Immature natural killer cell (primary cell): ENCODE measurements around the gene CCHCR1. TPM values are rescaled to one million over a fixed set of nuclear protein-coding genes. Genes with fewer than 3 reads are reported as not detected.

Experiments
- DNase-seq, 3 donors: peaks; one replicate each; pipeline ENCODE4 v3.0.0; 2022; ENCODE audit warnings: mixed read lengths in 1 of 3
- H3K27ac Mint-ChIP-seq, 6 donors: one replicate each; pipeline ENCODE4 v1.8.0; 2020; ENCODE audit warnings: mixed read lengths in 6 of 6, mild to moderate bottlenecking in 5 of 6, inconsistent platforms in 4 of 6, moderate library complexity in 3 of 6
- H3K27me3 Mint-ChIP-seq, 3 donors: one replicate each; pipeline ENCODE4 v1.8.0; 2020 to 2021; ENCODE audit warnings: low read depth in 3 of 3, mild to moderate bottlenecking in 3 of 3, mixed read lengths in 3 of 3, moderate library complexity in 3 of 3, inconsistent platforms in 1 of 3
- H3K36me3 Mint-ChIP-seq, 3 donors: one replicate each; pipeline ENCODE4 v1.8.0; 2020; ENCODE audit warnings: mixed read lengths in 3 of 3, inconsistent platforms in 2 of 3, mild to moderate bottlenecking in 2 of 3
- H3K4me1 Mint-ChIP-seq, 2 donors: one replicate each; pipeline ENCODE4 v1.8.0; 2020; ENCODE audit warnings: inconsistent platforms in 2 of 2, mild to moderate bottlenecking in 2 of 2, mixed read lengths in 2 of 2, moderate library complexity in 1 of 2
- H3K4me3 Mint-ChIP-seq, 5 donors: one replicate each; pipeline ENCODE4 v1.8.0; 2020; ENCODE audit warnings: mild to moderate bottlenecking in 5 of 5, mixed read lengths in 5 of 5, inconsistent platforms in 3 of 5, moderate library complexity in 3 of 5
- H3K9me3 Mint-ChIP-seq, 6 donors: one replicate each; pipeline ENCODE4 v1.8.0; 2020; ENCODE audit warnings: mild to moderate bottlenecking in 6 of 6, mixed read lengths in 6 of 6, inconsistent platforms in 4 of 6, moderate library complexity in 3 of 6
- polyA plus RNA-seq, 3 donors: library from polyadenylated mRNA; unstranded; fragments of 300-500 nt; fragmentation: Illumina TruSeq; gene quantifications; one replicate each; pipeline ENCODE4 v1.2.3, GENCODE V29; 2021

Gene CCHCR1
- polyA plus RNA-seq, 3 donors from 2014 or later, result 0.42 to 6.1 (median 4.8) TPM

DNA sequence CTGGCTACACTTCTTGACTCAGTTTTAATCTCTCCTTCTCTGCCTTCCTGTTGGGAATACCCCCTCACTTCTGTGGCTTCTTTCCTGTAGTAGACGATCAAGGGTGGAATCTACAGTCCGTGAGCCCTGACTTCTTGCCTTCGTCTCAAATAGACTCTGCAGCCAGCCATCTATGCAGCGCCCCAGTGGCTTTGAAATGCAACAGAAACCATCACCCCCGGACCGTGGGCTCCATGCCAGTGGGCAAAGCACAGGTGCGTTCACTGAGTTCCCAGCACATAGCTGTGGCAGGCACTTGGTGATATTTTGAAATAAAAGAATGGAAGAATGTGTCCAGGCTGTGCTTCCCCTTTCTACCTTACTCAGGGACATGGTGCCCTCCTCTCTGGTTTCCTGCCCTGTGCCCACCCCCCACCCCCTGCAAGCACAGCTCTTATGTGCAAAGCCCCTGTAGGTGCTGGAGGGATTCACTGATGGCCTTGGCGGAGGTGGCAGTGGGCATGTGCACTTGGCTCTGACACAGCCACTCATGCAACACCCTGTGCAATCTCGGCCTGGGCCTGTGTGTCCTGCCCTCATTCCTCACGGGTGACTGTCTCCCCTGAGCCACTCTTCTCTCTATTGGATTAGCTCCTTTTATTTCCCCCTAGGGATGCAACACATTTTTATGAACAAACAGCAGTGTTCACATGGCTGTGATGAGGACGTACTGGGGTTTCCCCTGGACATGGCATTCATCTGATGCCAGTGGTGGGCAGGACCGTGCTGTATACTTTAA, 31.8 kb downstream of the CCHCR1 start:
- Mint-ChIP-seq H3K4me1 (no peaks in the 10 kb centered on the region), H3K4me3 (no peak overlapping the region), H3K36me3 (no peaks in the 10 kb centered on the region), H3K27ac (no peak overlapping the region), H3K9me3 (no peaks in the 10 kb centered on the region), H3K27me3 (peaks cover 5 to 10% (median 8%) of the 10 kb centered on the region in 3 donors)
- DNase-seq, result no peak

DNA sequence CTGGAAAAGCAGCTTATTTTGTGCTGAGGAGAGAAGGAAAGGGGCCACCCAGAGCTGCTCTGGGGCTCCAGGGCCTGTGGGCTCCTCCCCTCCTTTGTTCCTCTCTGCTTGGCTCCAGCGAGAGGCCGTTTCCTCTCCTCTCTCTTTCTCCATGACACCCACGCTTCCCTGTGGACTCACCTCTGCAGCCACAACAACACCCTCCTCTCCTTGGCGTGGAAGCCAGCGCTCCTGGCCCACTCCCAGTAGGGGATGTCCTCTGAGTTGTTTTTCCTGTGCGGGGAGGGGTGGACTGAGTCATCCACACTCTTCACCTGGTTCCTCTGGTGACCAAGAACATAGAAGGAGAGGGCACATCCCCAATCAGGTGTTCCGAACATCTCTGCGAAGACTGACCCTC, 32.4 kb downstream of the CCHCR1 start:
- H3K27ac Mint-ChIP-seq, result no peak overlapping the region
- no peak overlapping the region for H3K4me3 Mint-ChIP-seq
- H3K4me1 Mint-ChIP-seq, result no peaks in the 10 kb centered on the region
- peaks cover 5 to 10% (median 8%) of the 10 kb centered on the region in 3 donors for H3K27me3 Mint-ChIP-seq
- no peaks in the 10 kb centered on the region for H3K36me3 Mint-ChIP-seq
- no peaks in the 10 kb centered on the region for H3K9me3 Mint-ChIP-seq
- DNase-seq, result no peak

DNA sequence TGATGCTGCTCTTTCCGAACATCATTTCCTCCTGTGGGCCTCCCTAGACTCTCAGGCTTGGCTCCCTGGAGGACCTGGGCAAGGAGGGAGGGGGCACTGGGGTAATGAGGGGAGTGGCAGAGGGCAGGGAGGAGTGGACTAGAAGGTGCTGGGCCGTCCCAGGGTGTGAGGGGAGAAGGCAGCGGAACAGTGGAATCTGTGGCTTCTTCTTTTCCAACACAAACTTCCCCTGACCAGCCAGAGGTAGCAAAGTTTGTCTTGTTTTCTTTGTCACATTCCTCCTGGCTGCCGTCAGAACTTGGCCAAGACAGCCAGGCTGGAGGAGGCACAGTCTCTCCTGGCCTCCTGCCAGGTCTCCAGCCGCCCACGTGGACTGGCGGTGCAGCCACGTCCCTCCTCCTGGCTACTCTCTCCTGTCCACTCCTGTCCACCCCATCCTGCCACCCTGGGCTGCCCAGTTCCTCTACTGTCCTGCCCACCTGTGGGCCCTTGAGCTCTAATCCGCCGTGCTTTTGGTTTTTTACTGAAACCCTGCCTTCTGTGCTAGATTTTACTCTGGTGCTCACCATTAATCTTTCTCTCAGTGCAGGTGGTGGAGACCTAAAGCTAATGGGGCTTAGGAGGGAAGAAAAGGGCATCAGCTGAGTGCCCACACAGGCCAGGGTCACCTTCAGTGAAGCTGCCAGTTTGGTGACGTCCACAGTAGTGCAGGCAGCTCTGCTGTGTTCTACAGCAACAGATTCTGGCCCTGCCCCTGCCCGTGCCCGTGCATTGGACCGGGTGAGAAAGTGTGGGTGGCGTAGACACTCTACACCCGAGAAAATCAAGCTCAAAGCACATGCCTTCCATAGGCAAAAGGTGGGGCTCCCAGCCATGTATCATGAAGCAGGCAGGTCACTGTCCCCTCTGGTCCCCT, 34.6 kb downstream of the CCHCR1 start:
- no peaks in the 10 kb centered on the region for H3K36me3 Mint-ChIP-seq
- H3K9me3 Mint-ChIP-seq, result no peaks in the 10 kb centered on the region
- no peaks in the 10 kb centered on the region for H3K4me1 Mint-ChIP-seq
- no peak overlapping the region for H3K27ac Mint-ChIP-seq
- H3K27me3 Mint-ChIP-seq, result peaks cover 1 to 18% (median 9%) of the 10 kb centered on the region in 3 donors
- DNase-seq, result no peak
- no peak overlapping the region for H3K4me3 Mint-ChIP-seq

DNA sequence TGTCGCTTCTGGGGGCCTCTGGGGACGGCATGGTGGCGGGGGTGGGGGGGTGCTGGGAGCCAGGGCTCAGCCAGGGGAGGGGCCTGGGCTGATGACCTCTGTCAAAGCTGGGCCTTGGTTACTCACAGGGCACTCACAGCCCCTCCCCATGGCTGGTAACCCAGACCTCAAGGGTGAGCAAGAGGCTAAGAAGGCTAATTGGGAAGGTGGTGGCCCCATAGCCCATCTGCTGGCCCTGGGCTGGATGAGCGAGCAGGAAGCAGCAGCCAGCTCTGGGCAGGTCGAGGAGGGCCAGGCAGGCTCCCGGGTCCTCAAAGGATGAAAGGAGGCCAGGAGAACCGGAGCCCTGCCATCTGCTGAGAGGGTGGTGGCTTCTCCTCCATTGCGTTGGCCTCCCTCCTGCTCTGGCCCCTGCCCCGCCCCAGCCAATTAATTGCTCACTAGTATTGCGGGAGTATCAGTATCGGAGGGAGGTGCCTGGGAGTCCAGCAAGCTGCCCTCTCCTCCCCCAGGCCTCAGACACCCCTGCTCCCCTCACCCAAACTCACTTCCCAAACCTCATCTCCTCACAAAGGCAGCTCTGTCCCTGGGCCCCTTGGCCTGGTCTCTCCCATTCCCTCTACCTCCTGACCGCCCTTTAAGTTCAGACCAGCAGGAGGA, 36.3 kb downstream of the CCHCR1 start:
- no peaks in the 10 kb centered on the region for H3K36me3 Mint-ChIP-seq
- no peak overlapping the region for H3K4me3 Mint-ChIP-seq
- H3K9me3 Mint-ChIP-seq, result no peaks in the 10 kb centered on the region
- DNase-seq, result no peak
- peaks cover 0 to 23% (median 7%) of the 10 kb centered on the region in 3 donors for H3K27me3 Mint-ChIP-seq
- no peak overlapping the region for H3K27ac Mint-ChIP-seq
- H3K4me1 Mint-ChIP-seq, result no peaks in the 10 kb centered on the region

DNA sequence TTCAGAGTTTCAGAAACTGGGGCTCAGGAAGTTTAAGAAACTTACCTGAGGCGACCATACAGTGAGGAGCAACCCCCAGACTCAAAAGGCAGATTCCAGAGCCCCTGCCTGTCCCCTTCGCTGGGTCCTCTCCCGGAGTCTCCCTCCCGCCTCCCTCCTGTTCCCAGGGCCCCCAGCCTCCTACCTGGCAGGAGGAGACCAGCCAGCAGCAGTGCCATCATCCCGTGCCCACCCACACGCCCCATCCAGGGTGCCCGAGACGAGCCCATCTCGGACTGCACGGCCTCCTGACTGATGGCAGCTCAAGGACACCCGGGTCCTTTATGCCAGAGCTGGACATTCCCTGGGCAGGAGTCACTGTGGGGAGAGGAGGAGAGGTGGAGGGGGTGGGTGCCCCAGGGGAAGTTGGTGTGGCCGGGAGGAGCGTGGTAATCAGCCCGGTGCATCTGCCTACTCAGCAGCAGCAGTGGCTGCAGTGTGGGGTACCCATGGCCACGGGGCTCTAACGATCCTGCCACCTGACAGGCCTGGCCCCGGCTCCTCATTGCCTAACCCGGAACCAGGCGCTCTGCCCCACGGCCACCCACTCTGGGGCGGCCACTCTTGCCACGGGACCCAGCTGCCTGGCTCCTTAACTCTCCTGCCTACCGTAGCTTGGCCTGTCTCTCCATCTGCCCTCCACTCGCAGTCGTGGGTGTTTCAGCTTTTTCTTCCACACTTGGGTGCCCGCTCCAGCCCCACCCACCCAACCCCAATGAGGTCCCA, 37.3 kb downstream of the CCHCR1 start, which contains the start of gene CDSN:
CDSN (minus strand) TSS at position 296 of the 765 bp plus-strand sequence; CDS start at position 269, 27 bp downstream.
- Mint-ChIP-seq H3K4me1 (no peaks in the 10 kb centered on the region), H3K27me3 (peaks cover 0 to 31% (median 5%) of the 10 kb centered on the region in 3 donors), H3K4me3 (no peak within 1 kb of the TSS), H3K27ac (no peak within 1 kb of the TSS), H3K36me3 (no peaks in the 10 kb centered on the region), H3K9me3 (no peaks in the 10 kb centered on the region)
- DNase-seq, result no peak

DNA sequence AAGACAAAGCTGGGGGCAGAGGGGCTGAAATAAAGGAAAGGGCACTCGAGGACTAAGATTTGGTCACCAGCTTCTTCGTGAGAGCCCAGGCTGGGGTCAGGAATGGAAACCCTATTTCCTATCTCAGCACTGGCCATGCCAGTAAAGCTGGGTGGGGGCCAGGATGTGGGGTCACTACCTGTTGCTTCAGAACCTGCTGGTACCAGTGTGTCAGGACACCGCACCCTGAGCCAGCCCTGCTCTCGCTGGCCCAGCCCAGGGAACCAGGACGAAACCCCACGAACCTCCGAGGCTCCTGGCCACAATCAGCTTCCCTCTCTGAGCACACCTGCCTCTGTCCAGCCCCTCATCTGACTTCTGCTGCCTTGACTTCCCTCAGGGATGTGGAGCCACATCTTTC, 39.4 kb downstream of the CCHCR1 start:
- Mint-ChIP-seq H3K36me3 (no peaks in the 10 kb centered on the region), H3K4me1 (no peaks in the 10 kb centered on the region), H3K4me3 (no peak overlapping the region), H3K9me3 (no peaks in the 10 kb centered on the region), H3K27ac (no peak overlapping the region), H3K27me3 (peaks cover 2 to 35% (median 5%) of the 10 kb centered on the region in 3 donors)
- no peak for DNase-seq

DNA sequence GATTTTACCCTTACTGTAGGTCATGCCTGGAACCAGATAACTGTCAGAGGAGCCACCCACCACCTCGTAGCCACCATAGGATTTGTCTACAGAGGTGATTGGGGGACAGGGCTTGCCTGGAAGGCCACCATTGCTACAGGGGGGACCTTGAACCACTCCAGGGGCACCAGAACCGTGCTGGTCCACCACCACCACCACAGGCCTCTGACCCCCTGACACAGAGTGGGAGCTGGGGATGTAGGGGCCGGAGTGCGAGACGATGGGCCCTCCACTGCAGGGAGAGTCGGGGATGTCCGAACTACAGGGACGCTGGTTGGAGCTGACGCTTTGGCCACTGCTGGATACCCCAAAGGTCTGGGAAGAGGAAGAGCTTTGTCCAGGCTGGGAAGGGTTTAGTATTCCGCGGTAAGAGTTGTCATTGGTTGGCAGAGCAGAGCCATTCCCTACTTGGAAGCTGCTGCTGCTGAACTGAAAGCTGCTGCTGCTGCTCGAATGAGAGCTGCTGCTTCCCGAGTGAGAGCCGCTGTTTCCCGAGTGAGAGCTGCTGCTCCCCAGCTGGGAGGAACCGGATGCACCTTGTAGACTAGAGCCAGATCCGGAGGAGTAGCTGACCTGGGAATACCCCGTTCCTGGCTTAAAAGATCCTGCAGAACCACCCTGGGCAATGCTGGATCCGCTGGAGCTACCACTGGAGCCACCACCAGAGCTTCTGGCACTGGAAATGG, 40.8 kb downstream of the CCHCR1 start:
- Mint-ChIP-seq H3K27ac (no peak overlapping the region), H3K4me1 (no peaks in the 10 kb centered on the region), H3K27me3 (peaks cover 2 to 30% (median 3%) of the 10 kb centered on the region in 3 donors), H3K36me3 (no peaks in the 10 kb centered on the region), H3K4me3 (no peak overlapping the region), H3K9me3 (no peaks in the 10 kb centered on the region)
- no peak for DNase-seq

DNA sequence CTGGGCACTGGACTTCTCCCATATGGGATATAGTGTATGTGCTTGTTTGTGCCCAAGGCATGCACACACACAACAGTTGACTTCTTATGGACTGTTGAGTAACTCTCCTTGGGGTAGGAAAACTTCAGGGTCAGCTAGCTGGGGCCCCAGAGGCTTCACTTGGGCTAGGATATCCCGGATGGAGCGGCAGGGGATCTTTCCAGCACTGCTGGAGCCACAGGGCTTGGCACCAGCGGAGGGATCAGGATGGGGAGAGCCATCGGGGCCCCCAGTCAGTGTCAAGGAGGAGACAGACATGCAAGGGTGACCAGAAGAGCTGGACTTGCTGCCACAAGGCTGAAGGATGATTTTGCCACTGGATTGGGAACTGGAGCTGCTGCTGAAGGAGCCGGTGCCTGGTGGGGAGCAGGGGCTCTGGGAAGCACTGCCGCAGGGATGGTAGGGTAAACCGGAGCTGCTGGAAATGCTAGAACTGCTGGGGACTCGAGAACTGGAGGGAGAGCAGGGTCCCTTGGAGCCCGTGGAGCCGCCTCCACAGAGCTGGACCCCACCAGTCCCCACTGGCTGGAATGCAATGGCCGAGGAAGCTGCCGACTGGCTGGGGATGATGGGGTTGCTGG, 41.6 kb downstream of the CCHCR1 start:
- no peaks in the 10 kb centered on the region for H3K9me3 Mint-ChIP-seq
- H3K27ac Mint-ChIP-seq, result no peak overlapping the region

DNA sequence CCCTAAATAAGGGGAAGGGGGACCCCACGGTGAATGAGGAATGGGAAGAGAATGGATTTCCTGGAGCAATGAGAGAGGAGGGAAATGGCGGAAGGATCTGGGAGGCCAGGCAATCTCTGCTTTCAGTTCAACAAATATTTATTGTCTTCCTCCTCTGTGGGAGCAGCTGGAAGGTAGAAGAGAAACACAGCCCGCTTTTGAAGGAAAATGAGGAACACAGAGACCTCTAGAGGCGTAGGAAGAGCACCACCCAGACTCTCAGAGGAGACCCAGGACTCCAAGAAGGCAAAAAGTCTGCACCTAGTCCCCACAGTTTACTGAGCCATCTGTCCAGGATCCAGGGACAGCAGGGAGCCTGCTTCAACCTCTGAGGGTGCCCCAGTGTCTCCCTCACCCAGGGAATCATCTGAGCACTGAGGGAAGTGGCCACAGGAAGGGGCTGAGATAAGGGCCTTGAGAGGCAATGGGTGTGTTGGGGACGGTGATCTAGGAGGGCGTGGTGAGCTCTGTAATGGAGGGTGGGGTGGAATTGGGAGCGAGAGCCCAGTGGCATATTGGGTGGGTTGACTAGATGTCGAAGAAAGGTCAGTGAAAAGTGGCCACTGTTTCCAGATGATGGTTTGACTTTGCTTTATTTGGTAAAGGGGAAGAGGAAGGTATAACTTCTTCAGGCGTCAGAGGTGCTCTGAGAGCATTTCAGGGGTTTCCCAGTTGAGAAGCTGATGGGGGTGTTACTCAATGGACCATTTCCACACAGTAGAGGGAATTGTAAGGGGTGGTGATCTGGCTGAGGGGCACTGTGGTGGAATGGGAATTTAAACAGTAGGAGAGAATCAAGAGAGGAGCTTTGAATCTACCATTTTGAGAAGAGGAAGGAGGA, 42.4 kb downstream of the CCHCR1 start:
- DNase-seq, result no peak
- H3K27me3 Mint-ChIP-seq, result peaks cover 3 to 34% (median 4%) of the 10 kb centered on the region in 3 donors
- H3K4me3 Mint-ChIP-seq, result no peak overlapping the region

More for the DNA sequence above, 41.6 kb downstream of the CCHCR1 start:
- no peak for DNase-seq
- Mint-ChIP-seq H3K4me1 (no peaks in the 10 kb centered on the region), H3K36me3 (no peaks in the 10 kb centered on the region), H3K4me3 (no peak overlapping the region), H3K27me3 (peaks cover 3 to 33% (median 4%) of the 10 kb centered on the region in 3 donors)

DNA sequence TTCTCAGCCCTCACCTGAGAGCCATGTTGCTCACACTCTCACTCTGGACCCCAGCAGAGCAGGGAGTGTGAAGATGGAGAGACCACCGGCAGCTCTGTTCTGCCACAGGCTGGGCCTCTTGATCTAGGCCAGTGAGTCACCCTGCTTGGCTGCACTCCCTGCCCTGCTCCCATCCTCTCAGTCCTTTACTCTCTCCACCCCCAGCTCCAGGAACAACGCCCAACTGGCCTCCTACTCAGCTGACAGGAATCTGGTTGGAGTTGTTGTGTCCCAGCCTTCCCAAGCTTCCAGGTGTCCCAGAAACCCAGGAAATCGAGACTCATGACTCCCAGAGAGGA, 43.1 kb downstream of the CCHCR1 start, which contains the start of gene PSORS1C1:
PSORS1C1 (plus strand) TSS at position 260 of the 338 bp plus-strand sequence. CDS start 14,833 bp downstream, outside the sequence.
- Mint-ChIP-seq H3K4me1 (no peaks in the 10 kb centered on the region), H3K9me3 (no peaks in the 10 kb centered on the region), H3K27ac (peak within 1 kb of the TSS in 1 of 6 donors; percentile 35), H3K4me3 (no peak within 1 kb of the TSS), H3K27me3 (peaks cover 3 to 33% (median 4%) of the 10 kb centered on the region in 3 donors), H3K36me3 (no peaks in the 10 kb centered on the region)
- DNase-seq, result no peak

More for the DNA sequence above, 42.4 kb downstream of the CCHCR1 start:
- Mint-ChIP-seq H3K36me3 (no peaks in the 10 kb centered on the region), H3K4me1 (no peaks in the 10 kb centered on the region), H3K27ac (no peak overlapping the region), H3K9me3 (no peaks in the 10 kb centered on the region)

DNA sequence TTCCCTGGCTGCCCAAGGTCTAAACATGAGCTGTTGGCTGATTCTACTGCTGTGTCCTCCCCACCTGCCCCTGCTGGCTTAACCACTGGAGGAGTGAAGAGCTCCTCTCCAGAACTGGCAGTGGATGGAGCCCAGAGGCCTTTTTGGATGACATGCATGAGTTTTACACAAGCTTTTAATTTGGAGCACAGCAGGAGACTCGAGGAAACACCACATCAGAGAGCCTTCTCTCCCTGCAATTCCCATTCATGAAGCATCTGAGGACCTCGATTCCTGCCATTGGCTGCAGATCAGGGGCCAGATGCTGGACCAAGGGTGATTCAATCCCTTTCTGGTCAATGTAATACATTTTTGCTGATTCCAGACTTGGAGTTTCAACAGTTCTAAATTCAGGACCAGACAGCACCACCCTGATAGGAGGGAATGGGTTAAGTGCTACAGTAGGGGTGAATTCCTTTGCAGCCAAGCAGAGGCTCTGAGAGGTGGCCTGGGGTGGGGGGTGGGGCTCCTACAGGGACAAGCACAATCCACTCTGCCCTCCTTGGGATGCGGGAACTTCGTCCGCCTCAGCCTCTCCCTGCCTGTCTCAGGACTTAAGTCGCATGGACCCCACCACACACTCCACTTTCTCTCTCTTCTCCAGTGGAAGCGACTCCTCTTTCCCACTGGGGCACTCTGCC, 43.6 kb downstream of the CCHCR1 start:
- Mint-ChIP-seq H3K27me3 (peaks cover 0 to 28% (median 5%) of the 10 kb centered on the region in 3 donors), H3K4me1 (no peaks in the 10 kb centered on the region), H3K27ac (no peak overlapping the region), H3K9me3 (no peaks in the 10 kb centered on the region), H3K4me3 (no peak overlapping the region), H3K36me3 (no peaks in the 10 kb centered on the region)
- DNase-seq, result no peak
